HUES48 (cell line): ENCODE results near the gene MYCBP2.

Experiments used
- H3K27ac ChIP-seq: one replicate; pipeline ENCODE4 v1.7.0; 2013; ENCODE audit warnings: low read depth, low read length, inconsistent platforms
- H3K27me3 ChIP-seq: 2 replicates; pipeline ENCODE4 v1.6.1; 2013; ENCODE audit warnings: mild to moderate bottlenecking, low read length; ENCODE audit not compliant: control insufficient read depth, insufficient read depth
- H3K36me3 ChIP-seq: 2 replicates; pipeline ENCODE4 v1.6.1; 2013; ENCODE audit warnings: low read length; ENCODE audit not compliant: control insufficient read depth, insufficient read depth
- H3K4me1 ChIP-seq: 2 replicates; pipeline ENCODE4 v1.6.1; 2013; ENCODE audit warnings: mild to moderate bottlenecking, low read length; ENCODE audit not compliant: control insufficient read depth, insufficient read depth
- H3K4me3 ChIP-seq: 2 replicates; pipeline ENCODE4 v1.5.1; 2013; ENCODE audit warnings: mild to moderate bottlenecking, low read depth, low read length
- H3K9ac ChIP-seq: 2 replicates; pipeline ENCODE4 v1.6.1; 2013; ENCODE audit warnings: mild to moderate bottlenecking, low read depth, low read length, moderate library complexity
- H3K9me3 ChIP-seq: 2 replicates; pipeline ENCODE4 v1.6.1; 2013; ENCODE audit warnings: low read length; ENCODE audit not compliant: control insufficient read depth, insufficient read depth

Gene MYCBP2

DNA sequence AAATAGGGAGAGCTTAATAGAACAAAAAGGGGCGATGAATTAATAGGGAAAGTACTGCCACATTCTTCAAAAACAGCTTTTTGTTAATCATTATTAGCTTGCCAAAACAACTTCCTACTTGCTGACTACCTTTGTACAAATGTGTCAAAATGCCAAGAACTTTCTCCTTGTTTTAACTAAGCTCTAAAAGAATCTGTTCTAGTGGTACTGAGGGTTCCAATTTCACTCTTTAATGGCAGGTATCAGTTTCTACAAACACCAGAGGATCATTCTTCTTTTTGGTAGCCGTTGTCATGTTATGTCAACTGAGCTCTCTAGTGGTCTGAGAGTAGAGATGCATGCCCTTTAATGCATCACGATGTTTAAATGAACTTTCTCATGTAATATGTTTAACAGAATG, 270.5 kb downstream of the MYCBP2 start:
- Histone ChIP-seq H3K9ac (no peak overlapping the region), H3K9me3 (no peaks in the 10 kb centered on the region), H3K4me3 (no peak overlapping the region), H3K4me1 (no peaks in the 10 kb centered on the region), H3K27me3 (no peaks in the 10 kb centered on the region), H3K27ac (no peak overlapping the region), H3K36me3 (peaks cover 51% of the 10 kb centered on the region)

DNA sequence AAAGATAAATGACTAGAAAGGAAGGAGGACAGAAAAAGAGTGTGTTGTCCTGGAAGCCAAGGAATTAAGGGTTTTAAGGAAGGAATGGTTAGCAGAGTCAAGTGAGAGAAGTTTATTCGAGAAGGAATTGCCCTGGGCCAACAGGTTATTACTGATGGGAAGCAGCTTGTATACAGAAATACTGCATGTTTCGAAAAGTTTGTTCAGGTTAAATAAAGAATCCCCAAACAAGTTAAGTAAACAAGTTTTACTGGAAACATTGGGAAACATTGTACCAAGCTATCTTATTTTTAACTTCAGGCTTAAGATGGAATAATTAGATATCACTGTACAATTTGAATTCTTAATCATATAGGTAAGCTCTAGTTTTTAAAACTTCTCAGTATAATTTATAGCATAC, 271.7 kb downstream of the MYCBP2 start:
- H3K4me1 ChIP-seq = no peaks in the 10 kb centered on the region
- no peak overlapping the region for H3K4me3 ChIP-seq
- no peak overlapping the region for H3K9ac ChIP-seq
- H3K27me3 ChIP-seq = no peaks in the 10 kb centered on the region
- H3K9me3 ChIP-seq = no peaks in the 10 kb centered on the region
- no peak overlapping the region for H3K27ac ChIP-seq
- H3K36me3 ChIP-seq = peaks cover 56% of the 10 kb centered on the region

DNA sequence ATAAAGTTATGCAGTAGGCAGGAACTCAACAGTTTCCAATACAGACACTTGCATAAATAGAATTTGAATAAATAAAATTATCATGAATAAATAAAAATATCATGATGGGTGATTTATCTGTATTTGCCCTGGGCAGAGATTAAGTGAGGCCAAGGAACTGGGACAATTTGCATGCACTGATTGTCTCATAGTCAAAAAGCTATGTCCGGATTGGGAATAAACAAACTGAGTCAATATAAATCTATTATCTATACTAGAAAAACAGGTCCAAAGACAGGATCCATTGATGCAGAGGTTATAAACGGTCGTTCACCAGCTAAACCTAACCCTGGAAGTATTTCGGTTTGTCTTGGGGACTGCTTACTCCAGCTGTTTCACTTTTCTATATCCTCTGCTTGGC, 273.7 kb downstream of the MYCBP2 start:
- H3K36me3 ChIP-seq = peaks cover 50% of the 10 kb centered on the region
- no peaks in the 10 kb centered on the region for H3K27me3 ChIP-seq
- no peak overlapping the region for H3K27ac ChIP-seq

DNA sequence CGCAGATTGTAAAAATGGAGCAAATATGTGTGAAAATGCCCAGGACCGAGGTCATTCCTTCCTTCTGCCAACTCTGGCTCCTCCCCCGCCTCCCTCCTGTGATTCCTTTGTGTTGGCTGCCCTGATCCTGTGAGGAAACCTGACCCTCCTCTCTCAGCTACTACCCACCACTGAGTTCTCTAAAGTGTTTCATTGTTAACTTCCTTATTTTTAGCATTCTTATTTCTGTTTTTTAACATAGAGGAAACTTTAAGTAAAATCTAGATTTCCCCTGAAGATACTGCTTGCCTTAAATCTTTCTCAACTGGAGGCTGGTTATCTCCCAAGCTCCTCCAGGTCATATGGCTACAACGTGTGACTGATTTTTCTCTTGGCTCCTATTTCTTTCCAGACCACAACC, 278.2 kb downstream of the MYCBP2 start:
- Histone ChIP-seq H3K27ac (peak overlapping the region; percentile 82), H3K36me3 (peaks cover 26% of the 10 kb centered on the region), H3K4me3 (peak overlapping the region; percentile 30; the same call in 1 of the 2 replicates)

More for the DNA sequence above, 273.7 kb downstream of the MYCBP2 start:
- peaks cover 13% of the 10 kb centered on the region for H3K4me1 ChIP-seq
- no peaks in the 10 kb centered on the region for H3K9me3 ChIP-seq
- H3K9ac ChIP-seq = no peak overlapping the region
- no peak overlapping the region for H3K4me3 ChIP-seq

DNA sequence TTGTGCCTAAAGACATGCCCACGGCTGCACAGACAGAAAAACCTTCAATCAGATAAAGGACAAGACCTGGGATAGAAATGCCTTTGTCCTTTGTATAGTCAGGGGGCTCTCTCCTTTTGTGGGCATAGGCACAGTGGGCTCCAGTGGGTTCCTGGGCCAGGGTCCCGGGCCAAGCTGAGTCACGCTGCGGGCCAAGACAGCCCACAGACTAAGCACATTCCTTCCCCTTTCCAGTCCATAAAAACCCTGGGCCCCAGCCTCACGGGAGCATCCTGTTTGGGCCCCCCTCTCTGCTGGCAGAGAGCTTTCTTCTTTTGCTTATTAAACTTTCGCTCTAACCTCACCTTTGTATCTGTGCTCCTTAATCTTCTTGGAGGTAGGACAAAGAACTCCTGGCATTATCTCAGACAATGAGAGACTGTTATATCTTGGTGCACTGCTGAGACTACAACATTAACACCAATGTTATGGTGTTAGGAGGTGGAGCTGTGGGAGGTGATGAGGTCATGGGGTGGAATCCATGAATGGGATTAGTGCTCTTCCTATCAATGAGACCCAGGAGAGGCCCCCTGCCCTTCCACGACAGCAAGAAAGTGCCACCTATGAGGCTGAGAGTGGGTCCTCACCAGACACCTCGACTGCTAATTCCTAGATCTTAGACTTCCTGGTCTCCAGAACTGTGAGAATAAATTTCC, 279.1 kb downstream of the MYCBP2 start:
- 0 out of 2 replicates have a peak overlapping the region, but pooled peaks have one; percentile 30 for H3K4me3 ChIP-seq
- peak overlapping the region; percentile 82 for H3K27ac ChIP-seq
- no peaks in the 10 kb centered on the region for H3K27me3 ChIP-seq
- peaks cover 16% of the 10 kb centered on the region for H3K4me1 ChIP-seq
- no peaks in the 10 kb centered on the region for H3K9me3 ChIP-seq
- peaks cover 26% of the 10 kb centered on the region for H3K36me3 ChIP-seq
- no peak overlapping the region for H3K9ac ChIP-seq

More for the DNA sequence above, 278.2 kb downstream of the MYCBP2 start:
- peaks cover 16% of the 10 kb centered on the region for H3K4me1 ChIP-seq
- H3K9ac ChIP-seq = no peak overlapping the region
- no peaks in the 10 kb centered on the region for H3K27me3 ChIP-seq
- H3K9me3 ChIP-seq = no peaks in the 10 kb centered on the region

DNA sequence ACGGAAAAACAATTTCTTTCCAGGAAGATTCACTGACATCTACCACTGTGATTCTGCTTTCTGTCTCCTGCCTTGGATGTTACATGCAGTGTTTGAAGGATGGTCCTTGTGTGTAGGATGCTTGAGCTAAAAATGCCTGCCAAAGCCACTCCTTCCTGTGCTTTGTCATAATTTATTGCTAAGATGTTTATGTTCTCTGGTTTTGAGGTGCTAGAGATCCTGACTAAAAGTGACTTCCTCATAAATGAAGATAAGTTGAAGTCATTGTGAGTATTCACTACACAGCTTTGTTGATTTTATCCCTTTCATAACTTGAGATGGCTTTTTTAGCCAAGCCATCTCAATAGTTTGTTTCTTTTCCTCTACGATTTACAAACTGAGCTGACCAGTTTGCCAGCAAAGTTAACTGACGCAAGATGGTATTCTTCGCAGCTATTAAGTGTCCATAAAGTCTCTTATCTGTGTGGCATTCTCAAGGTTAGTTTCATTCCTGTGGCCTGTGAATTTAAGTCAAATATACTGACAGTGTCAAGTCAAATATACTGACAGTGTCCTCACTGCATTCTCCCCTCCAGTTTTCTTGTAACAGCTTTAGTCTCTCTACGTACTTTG, 284.2 kb downstream of the MYCBP2 start:
- Histone ChIP-seq H3K27ac (no peak overlapping the region), H3K36me3 (peaks cover 10% of the 10 kb centered on the region), H3K9me3 (no peaks in the 10 kb centered on the region), H3K4me1 (no peaks in the 10 kb centered on the region; the same call in 1 of the 2 replicates), H3K27me3 (no peaks in the 10 kb centered on the region), H3K4me3 (no peak overlapping the region), H3K9ac (0 out of 2 replicates have a peak overlapping the region, but pooled peaks have one; percentile 12)

DNA sequence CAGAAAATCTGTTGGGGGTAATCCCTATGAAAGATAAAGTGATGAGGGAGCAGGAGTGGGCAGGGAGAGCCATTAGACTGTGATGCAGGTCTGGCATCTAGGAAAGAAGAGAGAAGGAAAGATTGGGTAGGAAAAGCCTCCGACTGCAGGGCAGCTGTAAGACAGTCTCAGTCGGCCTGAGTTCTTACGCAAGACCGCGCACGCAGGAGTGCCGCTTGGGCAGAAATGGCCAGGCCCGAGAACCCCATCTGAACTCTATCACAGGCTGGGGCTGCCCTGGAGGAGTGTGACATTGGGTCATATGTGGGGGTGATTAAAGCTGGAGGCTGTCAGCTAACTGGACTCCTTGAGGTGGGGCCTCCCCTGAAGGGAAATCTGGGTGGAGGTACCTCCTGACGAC, 286.1 kb downstream of the MYCBP2 start:
- Histone ChIP-seq H3K4me1 (no peaks in the 10 kb centered on the region), H3K9me3 (no peaks in the 10 kb centered on the region), H3K27me3 (no peaks in the 10 kb centered on the region), H3K36me3 (peaks cover 10% of the 10 kb centered on the region), H3K27ac (no peak overlapping the region), H3K9ac (no peak overlapping the region), H3K4me3 (no peak overlapping the region)

DNA sequence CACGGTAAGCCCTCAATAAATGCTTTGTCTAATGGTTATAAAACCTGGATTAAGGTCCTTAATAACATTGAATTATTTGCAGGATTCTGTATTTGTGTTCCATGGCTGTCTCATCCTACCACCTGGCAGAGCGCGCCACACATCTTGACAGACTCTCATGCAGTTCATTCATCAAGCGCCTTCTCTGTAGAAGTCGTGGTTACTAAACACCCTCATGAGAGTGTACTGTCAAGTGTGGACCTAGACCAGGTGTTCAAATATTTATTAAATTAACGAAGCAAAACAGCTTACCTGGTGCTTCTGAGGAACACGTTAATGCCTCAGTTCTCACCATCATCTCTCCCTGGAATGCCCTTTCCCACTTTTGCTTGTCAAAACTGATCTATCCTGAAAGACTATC, 286.8 kb downstream of the MYCBP2 start:
- no peaks in the 10 kb centered on the region for H3K27me3 ChIP-seq
- no peaks in the 10 kb centered on the region for H3K4me1 ChIP-seq
- H3K4me3 ChIP-seq = no peak overlapping the region
- H3K27ac ChIP-seq = no peak overlapping the region
- peaks cover 8% of the 10 kb centered on the region for H3K36me3 ChIP-seq
- H3K9me3 ChIP-seq = no peaks in the 10 kb centered on the region
- no peak overlapping the region for H3K9ac ChIP-seq

DNA sequence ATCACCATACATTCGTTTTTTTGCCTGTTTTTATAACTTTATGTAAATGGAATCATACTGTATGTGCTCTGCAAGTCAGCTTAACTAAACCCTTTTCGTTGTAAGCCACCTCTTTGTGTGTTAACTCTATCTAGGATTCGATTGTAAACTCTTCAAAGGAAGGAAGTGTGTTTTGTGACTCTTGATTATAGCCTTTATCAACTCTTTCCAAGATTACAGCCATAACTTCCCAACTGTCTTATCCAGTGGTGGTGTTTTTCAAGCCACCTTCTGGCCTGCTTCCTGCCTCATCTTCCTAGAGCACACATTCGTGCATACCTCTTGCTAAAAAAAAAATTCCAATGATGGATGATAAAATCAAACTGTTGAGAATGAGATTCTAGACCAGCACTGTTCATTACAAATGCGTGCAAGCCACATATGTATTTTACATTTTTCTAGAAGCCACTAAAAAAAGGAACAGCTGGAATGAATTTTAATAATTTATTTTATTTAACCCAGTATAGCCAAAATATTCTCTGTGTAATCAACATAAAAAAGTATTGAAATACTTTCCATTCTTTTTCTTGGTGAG, 287.9 kb downstream of the MYCBP2 start:
- H3K27me3 ChIP-seq = no peaks in the 10 kb centered on the region
- H3K36me3 ChIP-seq = no peaks in the 10 kb centered on the region
- no peak overlapping the region for H3K27ac ChIP-seq
- no peak overlapping the region for H3K4me3 ChIP-seq
- no peaks in the 10 kb centered on the region for H3K4me1 ChIP-seq
- no peaks in the 10 kb centered on the region for H3K9me3 ChIP-seq
- no peak overlapping the region for H3K9ac ChIP-seq

DNA sequence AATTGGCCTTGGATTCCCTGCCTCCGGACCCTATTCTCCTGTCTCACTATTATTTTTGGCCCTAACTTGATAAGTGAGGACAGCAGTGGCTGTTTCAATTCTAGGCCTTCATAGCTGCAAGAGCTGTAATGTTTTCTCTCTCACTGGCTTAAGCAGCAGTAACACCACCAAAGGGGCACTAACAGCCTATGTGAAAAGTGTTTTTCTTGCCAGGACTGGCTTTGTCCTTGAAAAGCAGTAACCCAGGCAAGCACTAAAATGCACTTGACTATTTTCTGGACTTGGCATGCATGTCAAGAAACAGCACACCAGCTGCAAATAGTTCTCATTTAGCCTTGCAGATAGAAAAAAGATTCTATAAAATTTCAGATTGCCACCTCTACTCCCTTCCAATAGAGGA, 290.6 kb downstream of the MYCBP2 start:
- Histone ChIP-seq H3K27ac (no peak overlapping the region), H3K27me3 (no peaks in the 10 kb centered on the region), H3K36me3 (no peaks in the 10 kb centered on the region), H3K9me3 (no peaks in the 10 kb centered on the region), H3K9ac (no peak overlapping the region), H3K4me1 (no peaks in the 10 kb centered on the region), H3K4me3 (no peak overlapping the region)

DNA sequence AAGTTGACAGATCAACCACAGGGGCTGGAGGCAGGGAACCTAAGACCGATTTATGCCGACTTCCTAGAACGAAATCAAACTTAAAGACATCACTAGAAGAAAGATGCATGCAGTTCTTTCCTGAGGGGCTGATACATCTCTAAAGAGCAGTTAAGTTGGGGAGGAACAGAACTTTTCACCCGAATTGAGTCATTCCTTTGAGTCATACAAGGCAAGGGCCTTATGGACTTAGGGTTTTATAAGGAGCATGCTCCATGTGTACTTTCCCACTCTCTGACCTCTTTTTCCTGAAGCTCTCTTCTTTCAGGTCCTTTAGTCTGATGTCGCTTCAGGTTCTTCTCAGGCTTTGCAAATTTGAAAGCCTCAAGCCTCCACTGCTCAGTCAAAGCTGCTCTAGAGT, 292.0 kb downstream of the MYCBP2 start:
- Histone ChIP-seq H3K36me3 (no peaks in the 10 kb centered on the region), H3K4me3 (no peak overlapping the region), H3K9me3 (no peaks in the 10 kb centered on the region), H3K9ac (no peak overlapping the region), H3K27ac (no peak overlapping the region), H3K27me3 (no peaks in the 10 kb centered on the region), H3K4me1 (no peaks in the 10 kb centered on the region)
